Uterus (tissue), 2 donors: ENCODE data around the gene NCOA5.

Experiments
- CTCF ChIP-seq, 4 experiments: fragments of 200-600 bp in 2 of 4; fragments of 450-650 bp in 2 of 4; sonication (generic) in 2 of 4; IDR thresholded peaks; one replicate each; pipeline ENCODE4 v1.5.1; 2016 to 2019; ENCODE audit warnings: antibody characterized with exemption in 4 of 4, mild to moderate bottlenecking in 2 of 4, moderate library complexity in 1 of 4
- POLR2A ChIP-seq, 2 donors: fragments of 450-650 bp; IDR thresholded peaks; one replicate each; pipeline ENCODE4 v1.6.1; 2016; ENCODE audit warnings: antibody characterized with exemption in 2 of 2, mild to moderate bottlenecking in 1 of 2, moderate library complexity in 1 of 2

- TF ChIP-seq CTCF (IDR thresholded peaks at IDR 0.05) (no peak), POLR2A (IDR thresholded peaks at IDR 0.05) (no peak)
Observed at GRCh38 chr20:46018611-46019010, 71.2 kb downstream of the NCOA5 start.
